Measurements from ENCODE around the gene CCDC13. TPM values are rescaled to one million over a fixed set of nuclear protein-coding genes. Genes with fewer than 3 reads are reported as not detected.

Gene CCDC13
- total RNA-seq, 1 experiment from 2014 or later: 0.82 TPM

DNA sequence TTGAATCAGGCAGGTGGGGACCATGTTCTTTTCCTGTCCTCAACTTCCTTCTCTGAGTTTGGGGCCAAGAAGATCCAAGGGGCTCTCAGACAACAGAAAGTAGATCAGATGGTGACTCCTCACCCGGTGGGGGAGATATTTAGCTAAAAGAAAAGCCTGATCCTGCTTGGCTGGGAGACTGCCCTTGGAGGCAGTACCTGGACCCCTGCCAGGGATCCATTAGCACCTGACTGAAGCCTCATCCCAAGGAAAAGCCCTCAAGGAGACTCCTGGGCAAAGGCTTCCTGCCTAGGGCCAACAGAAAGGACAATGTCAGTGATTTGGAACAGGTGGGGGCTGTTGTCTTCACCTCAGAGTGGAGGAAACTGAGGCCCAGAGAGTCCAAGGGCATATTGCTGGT is 37.0 kb downstream of the CCDC13 start:
- no peaks in the 10 kb centered on the region for H3K4me1 ChIP-seq (ENCODE audit: control insufficient read depth, insufficient read depth, low read length)
- DNase-seq (ENCODE audit: low read depth, low spot score): no peak
- no peak overlapping the region for H3K4me3 ChIP-seq (ENCODE audit: low read depth in 2 of 2, low read length in 2 of 2)
- intact Hi-C loops (cut with micrococcal nuclease; ENCODE audit: unreplicated experiment) (no loop called here), in situ Hi-C loops (cut with HindIII; ENCODE audit: low pct_unique_long_range_greater_than_20kb, low sequenced_read_pairs) (no loop called here)
- H3K9me3 ChIP-seq (ENCODE audit: control insufficient read depth, insufficient read depth, low read depth, low read length): no peaks in the 10 kb centered on the region
- no peaks in the 10 kb centered on the region for H3K36me3 ChIP-seq (ENCODE audit: control insufficient read depth, insufficient read depth, low read length)
- ATAC-seq: no peak
- BruUV-seq (replicated peaks): no TSS peak
- ChIA-PET POLR2A (no interaction called here), CTCF (no interaction called here)
- no peak overlapping the region for H3K27ac ChIP-seq (ENCODE audit: low read length)
- H3K27me3 ChIP-seq (ENCODE audit: control insufficient read depth, insufficient read depth, low read length): no peaks in the 10 kb centered on the region
- TF ChIP-seq POLR2AphosphoS5 (IDR thresholded peaks at IDR 0.05; ENCODE audit: low read depth, low read length) (no peak), TCF7L2 (IDR thresholded peaks at IDR 0.05; ENCODE audit: low read depth, low read length) (no peak)
- TF ChIP-seq, protein P1, sequence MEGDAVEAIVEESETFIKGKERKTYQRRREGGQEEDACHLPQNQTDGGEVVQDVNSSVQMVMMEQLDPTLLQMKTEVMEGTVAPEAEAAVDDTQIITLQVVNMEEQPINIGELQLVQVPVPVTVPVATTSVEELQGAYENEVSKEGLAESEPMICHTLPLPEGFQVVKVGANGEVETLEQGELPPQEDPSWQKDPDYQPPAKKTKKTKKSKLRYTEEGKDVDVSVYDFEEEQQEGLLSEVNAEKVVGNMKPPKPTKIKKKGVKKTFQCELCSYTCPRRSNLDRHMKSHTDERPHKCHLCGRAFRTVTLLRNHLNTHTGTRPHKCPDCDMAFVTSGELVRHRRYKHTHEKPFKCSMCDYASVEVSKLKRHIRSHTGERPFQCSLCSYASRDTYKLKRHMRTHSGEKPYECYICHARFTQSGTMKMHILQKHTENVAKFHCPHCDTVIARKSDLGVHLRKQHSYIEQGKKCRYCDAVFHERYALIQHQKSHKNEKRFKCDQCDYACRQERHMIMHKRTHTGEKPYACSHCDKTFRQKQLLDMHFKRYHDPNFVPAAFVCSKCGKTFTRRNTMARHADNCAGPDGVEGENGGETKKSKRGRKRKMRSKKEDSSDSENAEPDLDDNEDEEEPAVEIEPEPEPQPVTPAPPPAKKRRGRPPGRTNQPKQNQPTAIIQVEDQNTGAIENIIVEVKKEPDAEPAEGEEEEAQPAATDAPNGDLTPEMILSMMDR (IDR thresholded peaks at IDR 0.05): no peak

DNA sequence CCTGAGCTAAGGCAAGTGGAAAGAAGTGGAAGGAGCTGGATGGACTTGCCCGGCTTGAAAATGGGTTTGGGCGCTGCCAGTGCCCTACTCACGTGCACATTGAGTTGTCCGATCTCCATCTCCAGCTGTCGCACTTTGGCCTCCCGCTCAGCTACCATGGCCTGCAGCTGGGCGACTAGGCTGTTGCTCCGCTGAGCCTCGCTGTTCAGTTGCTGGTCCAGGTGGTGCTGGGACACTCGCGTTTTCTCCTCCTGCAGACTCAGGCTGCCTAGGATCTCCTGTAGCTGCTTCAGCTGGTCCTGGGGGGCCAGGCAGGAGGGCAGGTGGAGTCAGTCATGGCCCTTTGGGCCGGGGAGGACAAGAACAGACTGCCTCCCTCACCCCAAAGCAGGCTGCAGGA is 37.4 kb downstream of the CCDC13 start:
- H3K4me3 ChIP-seq (ENCODE audit: low read depth in 2 of 2, low read length in 2 of 2): no peak overlapping the region
- TF ChIP-seq TCF7L2 (IDR thresholded peaks at IDR 0.05; ENCODE audit: low read depth, low read length) (no peak), SIN3A (IDR thresholded peaks at IDR 0.05; ENCODE audit: borderline replicate concordance, insufficient read depth, low read depth, low read length) (no peak), POLR2AphosphoS5 (IDR thresholded peaks at IDR 0.05; ENCODE audit: low read depth, low read length) (no peak)
- TF ChIP-seq, protein P1 (IDR thresholded peaks at IDR 0.05): no peak
- TF ChIP-seq, protein P2, sequence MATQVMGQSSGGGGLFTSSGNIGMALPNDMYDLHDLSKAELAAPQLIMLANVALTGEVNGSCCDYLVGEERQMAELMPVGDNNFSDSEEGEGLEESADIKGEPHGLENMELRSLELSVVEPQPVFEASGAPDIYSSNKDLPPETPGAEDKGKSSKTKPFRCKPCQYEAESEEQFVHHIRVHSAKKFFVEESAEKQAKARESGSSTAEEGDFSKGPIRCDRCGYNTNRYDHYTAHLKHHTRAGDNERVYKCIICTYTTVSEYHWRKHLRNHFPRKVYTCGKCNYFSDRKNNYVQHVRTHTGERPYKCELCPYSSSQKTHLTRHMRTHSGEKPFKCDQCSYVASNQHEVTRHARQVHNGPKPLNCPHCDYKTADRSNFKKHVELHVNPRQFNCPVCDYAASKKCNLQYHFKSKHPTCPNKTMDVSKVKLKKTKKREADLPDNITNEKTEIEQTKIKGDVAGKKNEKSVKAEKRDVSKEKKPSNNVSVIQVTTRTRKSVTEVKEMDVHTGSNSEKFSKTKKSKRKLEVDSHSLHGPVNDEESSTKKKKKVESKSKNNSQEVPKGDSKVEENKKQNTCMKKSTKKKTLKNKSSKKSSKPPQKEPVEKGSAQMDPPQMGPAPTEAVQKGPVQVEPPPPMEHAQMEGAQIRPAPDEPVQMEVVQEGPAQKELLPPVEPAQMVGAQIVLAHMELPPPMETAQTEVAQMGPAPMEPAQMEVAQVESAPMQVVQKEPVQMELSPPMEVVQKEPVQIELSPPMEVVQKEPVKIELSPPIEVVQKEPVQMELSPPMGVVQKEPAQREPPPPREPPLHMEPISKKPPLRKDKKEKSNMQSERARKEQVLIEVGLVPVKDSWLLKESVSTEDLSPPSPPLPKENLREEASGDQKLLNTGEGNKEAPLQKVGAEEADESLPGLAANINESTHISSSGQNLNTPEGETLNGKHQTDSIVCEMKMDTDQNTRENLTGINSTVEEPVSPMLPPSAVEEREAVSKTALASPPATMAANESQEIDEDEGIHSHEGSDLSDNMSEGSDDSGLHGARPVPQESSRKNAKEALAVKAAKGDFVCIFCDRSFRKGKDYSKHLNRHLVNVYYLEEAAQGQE (IDR thresholded peaks at IDR 0.05; ENCODE audit: insufficient read depth in 1 of 2, low read depth in 2 of 2, low read length in 1 of 2): no peak
- ATAC-seq: no peak
- DNase-seq (ENCODE audit: low read depth, low spot score): no peak
- ChIA-PET POLR2A (no interaction called here), CTCF (no interaction called here)
- no peak overlapping the region for H3K27ac ChIP-seq (ENCODE audit: low read length)
- in situ Hi-C loops (cut with HindIII; ENCODE audit: low pct_unique_long_range_greater_than_20kb, low sequenced_read_pairs): no loop called here
- intact Hi-C loops (cut with micrococcal nuclease; ENCODE audit: unreplicated experiment): no loop called here
- H3K36me3 ChIP-seq (ENCODE audit: control insufficient read depth, insufficient read depth, low read length): no peaks in the 10 kb centered on the region
- no TSS peak for BruUV-seq (replicated peaks)
- H3K4me1 ChIP-seq (ENCODE audit: control insufficient read depth, insufficient read depth, low read length): no peaks in the 10 kb centered on the region
- no peaks in the 10 kb centered on the region for H3K27me3 ChIP-seq (ENCODE audit: control insufficient read depth, insufficient read depth, low read length)
- H3K9me3 ChIP-seq (ENCODE audit: control insufficient read depth, insufficient read depth, low read depth, low read length): no peaks in the 10 kb centered on the region

DNA sequence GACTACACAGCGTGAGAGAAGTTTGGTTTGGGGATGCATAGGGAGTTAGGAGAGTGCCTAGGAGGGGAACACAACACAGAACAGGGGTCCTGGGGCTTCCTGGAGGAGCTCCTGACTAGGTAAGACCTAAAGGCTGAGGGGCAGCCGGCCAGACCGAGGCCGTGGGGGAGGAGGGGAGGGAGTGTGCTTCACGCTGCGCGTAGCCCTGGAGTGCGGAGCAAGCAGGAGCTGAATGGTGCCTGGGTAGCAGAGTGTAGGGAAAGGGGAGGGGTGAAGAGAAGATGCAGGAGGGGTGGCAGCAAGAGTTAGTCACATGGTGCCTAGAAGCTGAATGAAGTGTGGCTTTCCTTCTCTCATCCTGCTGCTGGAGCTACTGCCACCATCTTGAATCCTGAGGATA is 38.0 kb downstream of the CCDC13 start:
- DNase-seq (ENCODE audit: low read depth, low spot score) (no peak), ATAC-seq (no peak)
- intact Hi-C loops (cut with micrococcal nuclease; ENCODE audit: unreplicated experiment): no loop called here
- Histone ChIP-seq H3K36me3 (ENCODE audit: control insufficient read depth, insufficient read depth, low read length) (no peaks in the 10 kb centered on the region), H3K27me3 (ENCODE audit: control insufficient read depth, insufficient read depth, low read length) (no peaks in the 10 kb centered on the region), H3K9me3 (ENCODE audit: control insufficient read depth, insufficient read depth, low read depth, low read length) (no peaks in the 10 kb centered on the region), H3K4me3 (ENCODE audit: low read depth in 2 of 2, low read length in 2 of 2) (no peak overlapping the region), H3K27ac (ENCODE audit: low read length) (no peak overlapping the region), H3K4me1 (ENCODE audit: control insufficient read depth, insufficient read depth, low read length) (no peaks in the 10 kb centered on the region)
- no TSS peak for BruUV-seq (replicated peaks)
- in situ Hi-C loops (cut with HindIII; ENCODE audit: low pct_unique_long_range_greater_than_20kb, low sequenced_read_pairs): no loop called here
- ChIA-PET POLR2A (no interaction called here), CTCF (no interaction called here)
- TF ChIP-seq, protein P2 (IDR thresholded peaks at IDR 0.05; ENCODE audit: insufficient read depth in 1 of 2, low read depth in 2 of 2, low read length in 1 of 2): no peak
- TF ChIP-seq, protein P1 (IDR thresholded peaks at IDR 0.05): no peak
- TF ChIP-seq TCF7L2 (IDR thresholded peaks at IDR 0.05; ENCODE audit: low read depth, low read length) (no peak), POLR2AphosphoS5 (IDR thresholded peaks at IDR 0.05; ENCODE audit: low read depth, low read length) (no peak), SIN3A (IDR thresholded peaks at IDR 0.05; ENCODE audit: borderline replicate concordance, insufficient read depth, low read depth, low read length) (no peak)
